HEK293 (cell line): Measurements from ENCODE around the gene SPAG8.

Source experiments
- CTCF ChIA-PET: fragments of 350-600 bp; formaldehyde crosslinking; extraction: SDS; loops from one replicate; lab custom pipeline; 2021; ENCODE audit warnings: antibody characterized with exemption; lab: Yijun Ruan, JAX
- POLR2A ChIA-PET: fragments of 300-600 bp; formaldehyde crosslinking; extraction: SDS; loops from one replicate; lab custom pipeline; 2020; ENCODE audit warnings: antibody characterized with exemption, inconsistent platforms; lab: Yijun Ruan, JAX
- H3K27ac ChIP-seq: fragments of 200-500 bp; sonication (Bioruptor generic); 2 replicates; pipeline ENCODE4 v1.5.1; 2014; ENCODE audit warnings: low read depth, low read length, control low read depth, inconsistent platforms; ENCODE audit errors: extremely low read depth
- H3K36me3 ChIP-seq, 2 experiments: fragments of 200-500 bp in 1 of 2; sonication (Bioruptor generic) in 1 of 2; 1 replicate in 1 of 2; 2 replicates in 1 of 2; pipeline ENCODE4 v1.5.1; 2014 to 2017; ENCODE audit warnings: inconsistent platforms in 2 of 2, low read length in 2 of 2; ENCODE audit not compliant: control insufficient read depth in 2 of 2, insufficient read depth in 1 of 2
- H3K4me1 ChIP-seq: fragments of 200-500 bp; sonication (Bioruptor generic); 2 replicates; pipeline ENCODE4 v1.5.1; 2014; ENCODE audit warnings: mild to moderate bottlenecking, low read length, inconsistent platforms; ENCODE audit not compliant: control insufficient read depth, insufficient read depth
- H3K4me3 ChIP-seq: 2 replicates; pipeline ENCODE4 v1.5.1; 2011; ENCODE audit warnings: low read depth, mild to moderate bottlenecking, control low read depth, low read length, moderate library complexity
- H3K9me3 ChIP-seq: fragments of 200-500 bp; sonication (Bioruptor generic); 2 replicates; pipeline ENCODE4 v1.5.1; 2014; ENCODE audit warnings: low read depth, low read length, inconsistent platforms; ENCODE audit not compliant: control insufficient read depth, insufficient read depth
- GLIS1 ChIP-seq: fragments of 450-650 bp; formaldehyde crosslinking; IDR thresholded peaks from 2 replicates; pipeline ENCODE4 v1.5.1; 2016; ENCODE audit warnings: missing biosample characterization, missing genetic modification characterization
- GLIS2 ChIP-seq: fragments of 450-650 bp; formaldehyde crosslinking; IDR thresholded peaks from 2 replicates; pipeline ENCODE4 v1.5.1; 2016; ENCODE audit warnings: missing biosample characterization, missing genetic modification characterization
- KLF1 ChIP-seq: fragments of 450-650 bp; formaldehyde crosslinking; IDR thresholded peaks from 2 replicates; pipeline ENCODE4 v1.5.1; 2016; ENCODE audit warnings: missing biosample characterization, missing genetic modification characterization
- KLF8 ChIP-seq: fragments of 450-650 bp; formaldehyde crosslinking; IDR thresholded peaks from 2 replicates; pipeline ENCODE4 v1.5.1; 2016; ENCODE audit warnings: missing biosample characterization, missing genetic modification characterization
- YY2 ChIP-seq: fragments of 450-650 bp; formaldehyde crosslinking; IDR thresholded peaks from 2 replicates; pipeline ENCODE4 v1.5.1; 2016; ENCODE audit warnings: missing biosample characterization, missing genetic modification characterization
- ZBTB48 ChIP-seq: fragments of 450-650 bp; formaldehyde crosslinking; IDR thresholded peaks from 2 replicates; pipeline ENCODE4 v1.5.1; 2016; ENCODE audit warnings: missing biosample characterization, missing genetic modification characterization
- ZBTB8A ChIP-seq: fragments of 450-650 bp; formaldehyde crosslinking; IDR thresholded peaks from 2 replicates; pipeline ENCODE4 v1.5.1; 2016; ENCODE audit warnings: missing biosample characterization, missing genetic modification characterization
- ZNF146 ChIP-seq: fragments of 450-650 bp; formaldehyde crosslinking; IDR thresholded peaks from 2 replicates; pipeline ENCODE4 v1.5.1; 2016; ENCODE audit warnings: missing biosample characterization, missing genetic modification characterization
- ZNF16 ChIP-seq: fragments of 450-650 bp; formaldehyde crosslinking; IDR thresholded peaks from 2 replicates; pipeline ENCODE4 v1.5.1; 2016; ENCODE audit warnings: low read depth, missing biosample characterization, missing genetic modification characterization
- ZNF302 ChIP-seq: fragments of 450-650 bp; formaldehyde crosslinking; IDR thresholded peaks from 2 replicates; pipeline ENCODE4 v1.5.1; 2016; ENCODE audit warnings: missing biosample characterization, missing genetic modification characterization, low read depth
- ZNF335 ChIP-seq: fragments of 450-650 bp; formaldehyde crosslinking; conservative IDR thresholded peaks from 2 replicates; pipeline ENCODE4 v1.5.1; 2016; ENCODE audit warnings: missing biosample characterization, missing genetic modification characterization
- ZNF391 ChIP-seq: fragments of 450-650 bp; formaldehyde crosslinking; IDR thresholded peaks from 2 replicates; pipeline ENCODE4 v1.5.1; 2016; ENCODE audit warnings: low read depth, missing biosample characterization, missing genetic modification characterization, borderline replicate concordance
- ZNF404 ChIP-seq: fragments of 450-650 bp; formaldehyde crosslinking; IDR thresholded peaks from 2 replicates; pipeline ENCODE4 v1.5.1; 2017; ENCODE audit warnings: missing biosample characterization, missing genetic modification characterization
- ZNF548 ChIP-seq: fragments of 450-650 bp; formaldehyde crosslinking; IDR thresholded peaks from 2 replicates; pipeline ENCODE4 v1.5.1; 2016; ENCODE audit warnings: missing biosample characterization, missing genetic modification characterization
- ZNF629 ChIP-seq: fragments of 450-650 bp; formaldehyde crosslinking; IDR thresholded peaks from 2 replicates; pipeline ENCODE4 v1.5.1; 2017; ENCODE audit warnings: missing biosample characterization, missing genetic modification characterization
- ZSCAN16 ChIP-seq: fragments of 450-650 bp; formaldehyde crosslinking; IDR thresholded peaks from 2 replicates; pipeline ENCODE4 v1.5.1; 2016; ENCODE audit warnings: missing biosample characterization, missing genetic modification characterization
- ZSCAN23 ChIP-seq: fragments of 450-650 bp; formaldehyde crosslinking; IDR thresholded peaks from 2 replicates; pipeline ENCODE4 v1.5.1; 2016; ENCODE audit warnings: missing biosample characterization, missing genetic modification characterization
- TF ChIP-seq, protein P1 (sequence below): fragments of 450-650 bp; formaldehyde crosslinking; conservative IDR thresholded peaks from 2 replicates; pipeline ENCODE4 v1.5.1; 2016; ENCODE audit warnings: low read depth, missing biosample characterization, missing genetic modification characterization

SPAG8 gene

GRCh38 chr9:35856206-35856605 lies 44.1 kb upstream of the SPAG8 start:
- POLR2A ChIA-PET, result no interaction called here
- H3K4me1 ChIP-seq, result no peaks in the 10 kb centered on the region
- H3K4me3 ChIP-seq, result no peak overlapping the region
- no peaks in the 10 kb centered on the region for H3K36me3 ChIP-seq
- no peak overlapping the region for H3K27ac ChIP-seq
- no peak for TF ChIP-seq ZNF404 (tag by site-specific recombination)
- TF ChIP-seq ZSCAN23, result no peak
- TF ChIP-seq GLIS1 (tag by site-specific recombination), result no peak
- H3K9me3 ChIP-seq, result no peaks in the 10 kb centered on the region
- CTCF ChIA-PET, result interaction anchor here (0.7 to 2.8 kb wide), 5 partner anchors 23 to 100 kb away, joined by 3 to 14 read pairs (median 5); no protein-coding TSS in a partner anchor

- ChIA-PET CTCF (interaction anchor here (1.3 kb wide), 1 partner anchor 56 kb away, joined by 3 read pairs; no protein-coding TSS in a partner anchor), POLR2A (no interaction called here)
- Histone ChIP-seq H3K9me3 (no peaks in the 10 kb centered on the region), H3K4me1 (no peaks in the 10 kb centered on the region), H3K36me3 (peaks cover 0 to 7% of the 10 kb centered on the region in 2 experiments; a peak in 1 of 3 replicates), H3K27ac (no peak overlapping the region), H3K4me3 (no peak overlapping the region)
- TF ChIP-seq ZBTB8A, result no peak
- TF ChIP-seq ZNF335, result no peak
Measured at GRCh38 chr9:35854091-35854762, 42.2 kb upstream of the SPAG8 start.

- Histone ChIP-seq H3K27ac (no peak overlapping the region), H3K9me3 (no peaks in the 10 kb centered on the region), H3K36me3 (peaks cover 0 to 9% of the 10 kb centered on the region in 2 experiments; a peak in 1 of 3 replicates), H3K4me3 (no peak overlapping the region), H3K4me1 (no peaks in the 10 kb centered on the region)
- ChIA-PET POLR2A (no interaction called here), CTCF (no interaction called here)
- no peak for TF ChIP-seq ZNF16 (tag by site-specific recombination)
- no peak for TF ChIP-seq ZNF146 (tag by site-specific recombination)
- TF ChIP-seq ZNF629, result no peak
- TF ChIP-seq ZNF548, result no peak
- TF ChIP-seq YY2 (tag by site-specific recombination), result no peak
- TF ChIP-seq, protein P1, sequence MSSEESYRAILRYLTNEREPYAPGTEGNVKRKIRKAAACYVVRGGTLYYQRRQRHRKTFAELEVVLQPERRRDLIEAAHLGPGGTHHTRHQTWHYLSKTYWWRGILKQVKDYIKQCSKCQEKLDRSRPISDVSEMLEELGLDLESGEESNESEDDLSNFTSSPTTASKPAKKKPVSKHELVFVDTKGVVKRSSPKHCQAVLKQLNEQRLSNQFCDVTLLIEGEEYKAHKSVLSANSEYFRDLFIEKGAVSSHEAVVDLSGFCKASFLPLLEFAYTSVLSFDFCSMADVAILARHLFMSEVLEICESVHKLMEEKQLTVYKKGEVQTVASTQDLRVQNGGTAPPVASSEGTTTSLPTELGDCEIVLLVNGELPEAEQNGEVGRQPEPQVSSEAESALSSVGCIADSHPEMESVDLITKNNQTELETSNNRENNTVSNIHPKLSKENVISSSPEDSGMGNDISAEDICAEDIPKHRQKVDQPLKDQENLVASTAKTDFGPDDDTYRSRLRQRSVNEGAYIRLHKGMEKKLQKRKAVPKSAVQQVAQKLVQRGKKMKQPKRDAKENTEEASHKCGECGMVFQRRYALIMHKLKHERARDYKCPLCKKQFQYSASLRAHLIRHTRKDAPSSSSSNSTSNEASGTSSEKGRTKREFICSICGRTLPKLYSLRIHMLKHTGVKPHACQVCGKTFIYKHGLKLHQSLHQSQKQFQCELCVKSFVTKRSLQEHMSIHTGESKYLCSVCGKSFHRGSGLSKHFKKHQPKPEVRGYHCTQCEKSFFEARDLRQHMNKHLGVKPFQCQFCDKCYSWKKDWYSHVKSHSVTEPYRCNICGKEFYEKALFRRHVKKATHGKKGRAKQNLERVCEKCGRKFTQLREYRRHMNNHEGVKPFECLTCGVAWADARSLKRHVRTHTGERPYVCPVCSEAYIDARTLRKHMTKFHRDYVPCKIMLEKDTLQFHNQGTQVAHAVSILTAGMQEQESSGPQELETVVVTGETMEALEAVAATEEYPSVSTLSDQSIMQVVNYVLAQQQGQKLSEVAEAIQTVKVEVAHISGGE (tag by site-specific recombination), result no peak
- TF ChIP-seq ZNF302 (tag by site-specific recombination), result no peak
Measured at GRCh38 chr9:35852876-35853865, 41.1 kb upstream of the SPAG8 start.

DNA sequence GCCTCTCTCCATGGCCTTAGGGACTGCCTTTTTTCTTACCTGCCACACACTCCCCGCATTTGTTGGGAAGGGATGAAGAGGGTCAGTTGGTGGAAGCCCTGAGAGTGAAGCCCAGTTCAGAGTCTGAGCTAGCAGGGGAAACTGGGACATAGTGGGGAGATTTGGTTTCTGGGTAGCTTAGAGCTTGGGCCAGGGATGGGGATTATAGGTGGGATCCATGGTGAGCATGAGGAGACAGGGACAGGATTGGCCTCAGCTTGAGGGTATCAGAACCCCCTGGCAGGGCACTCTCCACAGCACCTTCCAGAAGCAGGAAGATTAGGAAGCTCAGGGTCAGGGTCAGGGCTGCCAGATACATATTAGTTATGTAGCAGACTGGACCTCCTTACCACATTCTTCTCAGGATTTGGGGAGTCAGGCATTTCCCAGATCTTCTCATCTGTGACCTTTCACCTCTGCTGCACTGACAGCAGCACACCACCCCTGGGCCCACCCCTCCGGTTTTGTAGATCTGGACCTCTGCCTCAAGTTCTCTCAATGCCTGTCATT lies 40.3 kb upstream of the SPAG8 start:
- no peaks in the 10 kb centered on the region for H3K9me3 ChIP-seq
- H3K4me3 ChIP-seq, result no peak overlapping the region
- CTCF ChIA-PET, result interaction anchor here (1.3 kb wide), 1 partner anchor 17 kb away, joined by 4 read pairs; no protein-coding TSS in a partner anchor
- no peak overlapping the region for H3K27ac ChIP-seq
- no peaks in the 10 kb centered on the region for H3K4me1 ChIP-seq
- TF ChIP-seq GLIS2 (tag by site-specific recombination) (no peak), ZSCAN16 (tag by site-specific recombination) (no peak), KLF8 (tag by site-specific recombination) (no peak), ZNF391 (tag by site-specific recombination) (no peak), ZBTB48 (tag by site-specific recombination) (no peak), KLF1 (tag by site-specific recombination) (no peak)
- H3K36me3 ChIP-seq, result peaks cover 0 to 16% of the 10 kb centered on the region in 2 experiments; a peak in 1 of 3 replicates
- POLR2A ChIA-PET, result no interaction called here
